Measurements from ENCODE around the gene KLHL30.

Gene KLHL30

GRCh38 chr2:238130111-238130695 is 8.3 kb upstream of the KLHL30 start:
- in situ Hi-C loops (cut with MboI; ENCODE audit: low sequenced_read_pairs) = no loop called here

GRCh38 chr2:238130696-238131628 is 7.5 kb upstream of the KLHL30 start:
- in situ Hi-C loops (cut with MboI; ENCODE audit: low sequenced_read_pairs) = no loop called here

GRCh38 chr2:238131761-238132462 is 6.6 kb upstream of the KLHL30 start:
- in situ Hi-C loops (cut with MboI; ENCODE audit: low sequenced_read_pairs) = no loop called here

GRCh38 chr2:238132463-238133450 is 5.7 kb upstream of the KLHL30 start:
- in situ Hi-C loops (cut with MboI; ENCODE audit: low sequenced_read_pairs) = no loop called here

GRCh38 chr2:238133499-238134392 is 4.7 kb upstream of the KLHL30 start:
- in situ Hi-C loops (cut with MboI; ENCODE audit: low sequenced_read_pairs) = no loop called here

- in situ Hi-C loops (cut with MboI; ENCODE audit: low sequenced_read_pairs) = no loop called here
Measured at GRCh38 chr2:238134393-238134785, 4.1 kb upstream of the KLHL30 start.

GRCh38 chr2:238135601-238136150 is 2.8 kb upstream of the KLHL30 start:
- in situ Hi-C loops (cut with MboI; ENCODE audit: low sequenced_read_pairs) = no loop called here

- in situ Hi-C loops (cut with MboI; ENCODE audit: low sequenced_read_pairs) = no loop called here
Measured at GRCh38 chr2:238136820-238137537, 1.5 kb upstream of the KLHL30 start.

GRCh38 chr2:238137885-238138284 is 583 bp upstream of the KLHL30 start:
- in situ Hi-C loops (cut with MboI; ENCODE audit: low sequenced_read_pairs) = no loop called here

GRCh38 chr2:238139196-238140039 is 950 bp downstream of the KLHL30 start:
- in situ Hi-C loops (cut with MboI; ENCODE audit: low sequenced_read_pairs) = no loop called here

GRCh38 chr2:238140040-238140439 is 1.6 kb downstream of the KLHL30 start:
- in situ Hi-C loops (cut with MboI; ENCODE audit: low sequenced_read_pairs) = no loop called here

GRCh38 chr2:238140721-238141540 is 2.5 kb downstream of the KLHL30 start:
- in situ Hi-C loops (cut with MboI; ENCODE audit: low sequenced_read_pairs) = no loop called here

- in situ Hi-C loops (cut with MboI; ENCODE audit: low sequenced_read_pairs) = no loop called here
Measured at GRCh38 chr2:238141541-238142318, 3.3 kb downstream of the KLHL30 start.

GRCh38 chr2:238142382-238143205 is 4.1 kb downstream of the KLHL30 start:
- in situ Hi-C loops (cut with MboI; ENCODE audit: low sequenced_read_pairs) = no loop called here

Data from hTERT RPE-1 (cell line).